Measurements from ENCODE around the gene EPC2.
"Not testable (repeated sequence)": the region's sequence is repeated elsewhere in the genome, so short reads cannot be mapped to it uniquely, and the experiment has no call there.

Gene EPC2

DNA sequence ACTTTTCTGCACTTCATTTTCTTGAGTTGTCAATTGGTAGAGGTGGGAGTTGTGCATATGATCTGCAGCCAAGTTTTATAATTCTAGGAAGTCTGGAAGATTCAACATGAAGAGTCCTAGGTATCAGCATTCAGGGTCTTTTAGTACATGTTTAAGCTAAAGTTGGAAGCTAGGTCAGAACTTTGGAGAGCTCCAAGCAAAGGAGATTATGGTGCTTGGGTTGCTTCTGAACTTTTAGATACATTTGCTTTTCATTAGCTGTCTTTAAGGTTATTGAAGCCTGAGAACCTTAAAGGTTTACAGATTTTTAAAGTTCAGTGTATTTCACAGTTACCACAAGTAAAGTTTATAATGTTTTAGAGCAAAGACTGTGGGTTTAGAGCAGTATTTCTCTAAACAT is 85.5 kb downstream of the EPC2 start:
- DNase-seq = no peak

DNA sequence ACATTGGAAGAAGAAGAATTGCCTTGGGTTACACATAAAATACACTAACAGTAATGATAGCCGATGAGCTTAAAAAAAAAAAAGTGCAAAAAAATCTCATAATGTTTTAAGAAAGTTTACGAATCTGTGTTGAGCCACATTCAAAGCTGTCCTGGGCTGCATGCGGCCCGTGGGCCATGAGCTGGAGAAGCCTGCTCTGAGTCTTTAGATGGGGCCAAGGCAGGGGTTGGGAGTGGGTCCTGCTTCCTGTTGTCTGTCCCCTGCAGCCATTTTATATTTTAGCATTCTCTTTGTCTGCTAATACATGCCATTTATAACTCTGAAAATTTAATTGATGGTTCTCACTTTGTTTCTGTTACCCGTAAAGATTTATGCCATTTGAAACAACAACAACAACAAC is 93.2 kb downstream of the EPC2 start:
- DNase-seq = no peak

DNA sequence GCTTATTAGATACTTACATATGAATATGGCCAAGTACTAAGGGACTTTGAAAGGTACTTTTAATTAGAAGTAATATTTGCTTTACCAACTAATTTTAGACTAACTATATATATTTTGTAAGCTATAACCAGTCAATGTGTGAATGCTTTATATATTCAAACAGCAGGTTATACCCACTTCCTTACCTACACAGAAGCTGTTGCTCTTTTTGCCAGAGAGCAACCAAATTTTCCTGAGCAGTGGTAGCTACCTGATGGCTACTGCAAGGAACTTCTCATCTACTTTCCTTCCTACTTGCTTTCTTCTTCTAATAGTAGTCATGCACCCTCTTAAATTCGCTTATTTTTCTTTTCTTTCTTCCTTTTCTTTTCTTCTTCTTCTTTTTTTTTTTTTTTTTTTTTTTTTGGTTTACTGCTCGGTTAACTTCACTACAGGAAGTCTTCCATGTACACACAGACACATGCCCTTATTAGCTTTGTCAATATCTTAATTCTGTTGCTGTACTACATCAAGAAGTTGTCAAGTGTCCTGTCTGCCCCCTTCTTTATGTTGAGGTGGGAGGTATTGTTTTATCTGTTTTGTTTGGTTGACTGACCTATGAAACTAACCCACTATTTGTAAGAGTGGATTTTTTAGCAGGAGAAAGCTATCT is 95.0 kb downstream of the EPC2 start:
- DNase-seq = no peak

DNA sequence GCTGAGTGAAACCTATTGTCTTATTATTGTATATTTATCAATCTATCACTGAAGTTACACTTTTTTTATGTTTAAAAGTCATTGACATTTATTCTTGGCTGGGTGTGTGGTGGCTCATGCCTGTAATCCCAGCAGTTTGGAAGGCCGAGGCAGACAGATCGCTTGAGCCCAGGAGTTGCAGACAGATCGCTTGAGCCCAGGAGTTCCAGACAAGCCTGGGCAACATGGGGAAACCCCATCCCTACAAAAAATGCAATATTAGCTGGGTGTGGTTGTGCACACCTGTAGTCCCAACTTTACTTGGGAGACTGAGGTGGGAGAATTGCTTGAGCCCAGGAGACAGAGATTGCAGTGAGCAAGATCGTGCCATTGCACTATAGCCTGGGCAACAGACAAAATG is 97.8 kb downstream of the EPC2 start:
- no peak for DNase-seq

- no peak for DNase-seq
Measured at GRCh38 chr2:148745151-148745851, 100.8 kb downstream of the EPC2 start.

- no peak for DNase-seq
Measured at GRCh38 chr2:148746973-148747372, 102.4 kb downstream of the EPC2 start.

GRCh38 chr2:148751907-148752306 is 107.4 kb downstream of the EPC2 start:
- DNase-seq = no peak

DNA sequence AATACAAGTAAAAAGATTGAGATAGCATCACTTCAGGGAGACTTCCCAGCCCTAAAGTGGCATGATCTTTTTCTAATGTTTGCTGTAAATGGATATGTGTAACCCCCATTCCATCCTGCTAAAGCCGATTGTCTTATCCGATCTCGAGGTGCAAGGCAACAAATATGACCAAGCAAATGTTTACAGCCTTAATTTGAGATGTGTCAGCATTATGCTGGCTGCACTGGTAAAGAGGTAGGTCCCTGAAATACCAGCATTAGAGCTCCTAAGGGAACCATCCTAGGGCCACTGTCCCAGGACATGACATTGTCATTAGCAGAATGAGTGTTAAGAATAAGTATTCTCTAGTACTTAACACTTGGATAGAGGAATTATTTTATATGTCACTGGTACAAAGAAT is 108.4 kb downstream of the EPC2 start:
- DNase-seq = no peak

GRCh38 chr2:148754864-148755263 is 110.3 kb downstream of the EPC2 start:
- no peak for DNase-seq

DNA sequence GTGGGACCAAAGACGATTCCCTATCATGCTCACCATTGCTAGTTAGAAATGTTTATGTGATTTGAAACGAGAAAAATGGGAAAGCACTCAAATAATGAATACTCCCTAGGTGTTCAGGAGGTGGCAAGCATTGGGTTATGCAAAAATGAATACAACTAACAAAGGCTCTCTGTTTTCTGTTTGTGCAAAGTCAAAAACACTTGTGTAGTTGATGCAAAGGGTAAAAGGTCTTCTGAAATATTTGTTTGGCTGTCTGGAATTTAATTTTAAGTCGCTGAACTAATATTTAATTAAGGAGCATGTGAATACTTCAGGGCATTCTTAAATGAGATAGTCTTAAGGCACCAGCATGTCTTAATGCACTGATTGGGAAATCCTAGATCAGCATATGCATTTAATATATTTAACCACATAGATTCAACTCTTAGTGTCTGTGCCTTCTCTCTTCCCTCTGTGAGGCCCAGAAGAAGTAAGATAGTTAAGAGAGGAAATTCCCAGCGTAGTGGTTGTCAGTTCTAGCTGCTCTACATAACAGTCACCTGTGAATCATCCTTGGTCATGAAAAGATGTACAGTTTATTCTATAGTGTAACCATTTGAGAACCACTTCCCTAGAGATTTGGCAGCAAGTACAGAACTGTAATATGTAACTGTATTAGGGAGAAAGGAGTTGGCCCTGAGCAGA is 111.9 kb downstream of the EPC2 start:
- no peak for DNase-seq

- DNase-seq = no peak
Measured at GRCh38 chr2:148764815-148765214, 120.3 kb downstream of the EPC2 start.

- no peak for DNase-seq
Measured at GRCh38 chr2:148770047-148770446, 125.5 kb downstream of the EPC2 start.

GRCh38 chr2:148781544-148781943 is 137.0 kb downstream of the EPC2 start:
- DNase-seq = no peak

DNA sequence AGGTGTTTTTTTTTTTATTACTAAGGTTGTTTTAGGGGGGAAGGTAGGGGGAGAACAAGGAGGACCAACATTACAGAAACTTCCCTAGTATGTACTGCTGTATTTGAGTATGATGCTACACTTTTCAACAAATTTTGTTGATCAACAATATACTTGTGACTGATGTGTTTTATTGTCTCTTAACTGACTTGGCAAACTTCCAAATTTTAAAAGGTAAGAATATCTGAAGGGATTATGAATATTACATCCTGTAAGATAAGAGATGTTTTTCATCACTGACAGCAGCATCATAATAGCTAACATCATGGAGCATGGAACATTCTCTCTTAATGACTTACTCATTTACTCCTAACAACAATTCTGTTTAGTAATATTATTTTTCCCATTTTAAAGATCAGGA is 144.5 kb downstream of the EPC2 start:
- no peak for DNase-seq

DNA sequence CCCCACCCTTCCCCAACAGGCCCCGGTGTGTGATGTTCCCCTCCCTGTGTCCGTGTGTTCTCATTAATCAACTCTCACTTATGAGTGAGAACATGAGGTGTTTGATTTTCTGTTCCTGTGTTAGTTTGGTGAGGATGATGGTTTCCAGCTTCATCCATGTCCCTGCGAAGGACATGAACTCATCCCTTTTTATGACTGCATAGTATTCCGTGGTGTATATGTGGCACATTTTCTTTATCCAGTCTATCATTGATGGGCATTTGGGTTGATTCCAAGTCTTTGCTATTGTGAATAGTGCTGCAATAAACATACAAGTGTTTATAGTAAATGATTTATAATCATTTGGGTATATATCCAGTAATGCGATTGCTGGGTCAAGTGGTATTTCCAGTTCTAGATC is 145.6 kb downstream of the EPC2 start:
- DNase-seq = not testable (repeated sequence)

- DNase-seq = no peak
Measured at GRCh38 chr2:148794558-148794957, 150.0 kb downstream of the EPC2 start.

GRCh38 chr2:148796735-148797512 is 152.4 kb downstream of the EPC2 start:
- DNase-seq = no peak

- no peak for DNase-seq
Measured at GRCh38 chr2:148802448-148803220, 158.1 kb downstream of the EPC2 start.

DNA sequence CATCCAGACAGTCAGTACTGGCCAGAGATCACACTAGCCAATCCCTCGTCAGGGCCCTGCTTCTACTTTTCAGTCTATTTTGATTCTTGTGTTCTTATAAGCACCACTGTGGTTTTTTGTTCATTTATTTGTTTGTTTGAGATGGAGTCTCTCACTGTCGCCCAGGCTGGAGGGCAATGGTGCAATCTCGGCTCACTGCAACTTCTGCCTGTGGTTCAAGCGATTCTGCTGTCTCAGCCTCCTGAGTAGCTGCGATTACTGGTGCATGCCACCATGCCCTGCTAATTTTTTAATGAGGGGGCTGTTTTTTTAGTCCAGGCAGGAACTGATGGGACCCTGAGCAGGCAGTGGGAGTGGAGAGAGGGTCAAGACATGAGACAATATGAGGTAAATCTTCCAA is 165.5 kb downstream of the EPC2 start:
- no peak for DNase-seq

GRCh38 chr2:148812306-148812705 is 167.8 kb downstream of the EPC2 start:
- DNase-seq = no peak

- peak; percentile 34 for DNase-seq
Measured at GRCh38 chr2:148813603-148814065, 169.1 kb downstream of the EPC2 start.

GRCh38 chr2:148814143-148814859 is 169.8 kb downstream of the EPC2 start:
- DNase-seq = no peak

Data from effector CD4-positive, alpha-beta T cell (primary cell).